HG03095 (cell line): ENCODE data around the gene FOXK1.

Experiments used
- ATAC-seq: cut with Tn5 transposase; IDR thresholded peaks from one replicate; pipeline ENCODE4 v1.9.1; 2021; ENCODE audit warnings: moderate library complexity; ENCODE audit not compliant: unreplicated experiment

The FOXK1 gene

GRCh38 chr7:4762121-4763055 is 80.3 kb downstream of the FOXK1 start:
- no peak for ATAC-seq

- no peak for ATAC-seq
Measured at GRCh38 chr7:4763091-4763793, 81.1 kb downstream of the FOXK1 start.

DNA sequence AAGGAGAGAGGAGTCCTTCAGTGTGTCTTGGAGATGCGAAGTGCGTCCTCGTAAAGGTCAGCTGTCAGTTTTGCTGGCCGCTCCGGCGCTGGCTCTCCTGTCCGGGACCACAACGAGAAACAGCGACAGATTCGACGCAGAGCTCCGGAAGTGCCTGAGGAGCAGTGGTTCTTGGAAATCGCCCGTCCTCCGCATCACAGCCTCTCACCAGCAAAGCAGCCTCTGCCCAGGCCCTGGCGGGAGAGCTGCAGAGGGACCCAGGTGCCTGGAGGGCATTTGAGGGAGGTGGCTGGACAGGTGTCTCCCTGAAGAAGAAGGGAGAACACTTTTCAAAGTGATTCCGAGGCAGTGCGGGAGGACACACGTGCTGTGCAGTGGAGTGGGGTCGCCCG is 81.7 kb downstream of the FOXK1 start:
- no peak for ATAC-seq

DNA sequence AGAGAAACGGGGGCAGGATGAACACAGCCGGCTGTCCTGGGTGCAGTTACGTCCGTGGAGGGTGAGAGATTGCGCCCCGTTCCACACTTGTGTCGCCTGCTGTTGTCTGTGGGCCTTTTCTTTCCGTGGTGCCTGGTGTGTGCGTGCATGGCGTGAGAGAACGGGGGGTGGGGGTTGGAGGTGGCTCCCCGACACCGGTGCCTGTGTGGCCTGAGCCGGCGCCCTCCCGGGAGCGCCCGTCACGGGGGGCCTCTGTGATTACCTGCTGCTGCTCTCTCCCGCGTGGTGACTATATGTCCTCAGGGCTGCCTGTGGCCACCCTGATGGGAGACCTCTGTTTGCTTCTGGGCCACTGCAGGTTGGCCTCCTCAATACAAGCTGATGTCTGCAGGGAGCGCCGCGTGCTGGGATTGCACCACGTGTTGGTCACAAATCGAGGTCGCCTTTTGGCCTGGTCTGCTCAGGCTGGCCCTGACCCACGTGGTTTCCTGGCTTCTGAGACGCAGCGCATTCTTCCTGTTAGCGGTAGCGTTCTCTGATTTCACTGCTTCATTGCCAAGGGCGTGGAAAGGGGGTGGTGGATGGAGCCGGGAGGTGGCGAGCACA is 82.4 kb downstream of the FOXK1 start:
- ATAC-seq: no peak

DNA sequence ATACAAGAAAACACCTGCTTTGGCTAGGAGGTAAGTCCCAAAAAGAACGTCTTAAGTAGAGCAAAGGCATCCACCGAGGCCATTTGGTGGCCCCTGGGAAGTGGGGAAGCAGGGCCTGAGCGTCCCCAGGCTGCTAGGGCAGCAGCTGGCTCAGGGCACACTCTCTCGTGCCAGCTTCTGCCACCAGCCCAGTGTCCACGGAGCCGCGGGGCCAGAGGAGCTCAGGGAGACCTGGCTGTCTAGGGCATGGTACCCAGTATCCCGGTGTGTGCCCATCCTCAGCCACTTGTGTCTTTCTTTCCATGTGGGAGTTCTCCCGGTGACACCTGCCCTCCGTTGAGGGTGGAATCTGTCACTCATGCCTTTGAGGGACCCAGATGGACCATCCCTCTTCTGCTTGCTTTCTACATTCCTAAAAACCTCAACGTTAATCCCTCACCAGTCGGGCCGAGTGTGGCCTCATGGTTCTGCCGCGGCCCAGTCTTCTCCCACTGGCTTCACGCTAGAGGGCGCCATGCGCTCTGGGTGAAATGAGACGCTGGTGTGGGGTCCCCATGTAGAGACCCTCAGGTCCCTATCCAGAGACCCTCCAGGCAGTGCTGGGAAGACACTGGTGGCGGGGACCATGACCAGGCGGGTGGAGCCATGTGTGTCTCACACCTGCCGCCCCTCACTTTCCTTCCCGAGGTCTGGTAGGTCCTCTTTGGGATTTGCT is 83.8 kb downstream of the FOXK1 start:
- no peak for ATAC-seq

- ATAC-seq: no peak
Measured at GRCh38 chr7:4766666-4767519, 84.8 kb downstream of the FOXK1 start.

DNA sequence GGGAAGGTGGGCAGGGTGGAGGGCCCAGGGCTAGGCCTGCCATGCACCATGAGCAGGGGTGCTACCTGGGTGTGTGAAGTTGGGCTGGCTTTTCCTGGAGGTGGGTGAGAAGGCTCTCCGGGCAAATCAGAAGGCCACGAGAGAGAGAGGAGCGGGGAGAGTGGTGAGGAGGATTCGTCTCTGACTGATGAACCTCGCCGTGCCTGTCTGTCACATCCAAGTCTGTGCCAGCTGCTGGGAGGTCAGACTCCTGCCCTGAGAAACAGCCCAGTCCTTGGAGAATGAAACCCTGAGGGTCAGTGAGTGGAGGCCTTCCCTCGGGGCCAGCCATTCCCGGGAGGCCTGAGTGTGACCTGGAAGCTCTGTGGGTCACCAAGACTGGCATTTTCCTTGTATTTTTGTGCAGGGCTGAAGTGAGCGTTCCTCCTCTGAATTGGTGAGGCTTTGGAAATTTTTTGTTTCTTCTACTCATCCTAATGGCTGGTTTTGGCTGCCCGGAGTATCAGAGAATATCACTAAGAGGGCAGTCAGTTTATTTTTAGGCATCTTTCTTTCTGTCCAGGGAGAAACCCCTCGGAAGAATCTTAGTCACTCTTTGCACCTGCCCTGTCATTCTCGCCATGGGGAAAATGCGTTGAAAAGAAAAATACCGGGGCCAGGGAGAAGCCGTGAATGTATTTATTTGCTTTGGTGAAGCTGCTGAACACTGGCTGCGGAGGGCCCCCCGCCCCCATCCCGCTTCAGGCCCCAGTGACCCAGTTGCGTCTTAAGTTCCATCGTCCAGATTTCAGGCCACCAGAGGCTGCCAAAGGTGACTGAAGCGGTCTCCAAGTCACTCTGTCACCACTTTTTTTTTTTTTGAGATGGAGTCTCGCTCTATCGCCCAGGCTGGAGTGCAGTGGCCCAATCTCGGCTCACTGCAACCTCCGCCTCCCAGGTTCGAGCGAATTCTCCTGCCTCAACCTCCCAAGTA is 86.8 kb downstream of the FOXK1 start:
- no peak for ATAC-seq

- no peak for ATAC-seq
Measured at GRCh38 chr7:4769761-4770160, 87.7 kb downstream of the FOXK1 start.

GRCh38 chr7:4770886-4771285 is 88.8 kb downstream of the FOXK1 start:
- ATAC-seq: no peak

DNA sequence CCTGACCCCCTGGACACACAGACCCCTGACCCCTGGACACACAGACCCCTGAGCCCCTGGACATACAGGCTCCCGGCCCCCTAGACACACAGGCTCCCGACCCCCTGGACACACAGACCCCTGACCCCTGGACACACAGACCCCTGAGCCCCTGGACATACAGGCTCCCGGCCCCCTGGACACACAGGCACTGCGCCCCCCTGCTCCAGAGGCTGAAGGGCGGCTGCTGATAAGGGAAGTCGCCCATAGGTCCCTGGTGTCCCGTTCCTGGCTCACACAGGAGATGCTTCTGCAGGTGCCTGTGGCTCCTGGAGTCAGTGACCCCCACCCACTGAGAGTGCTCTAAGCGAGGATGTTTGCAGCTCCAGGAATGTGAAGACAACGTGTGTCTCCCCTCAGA is 89.6 kb downstream of the FOXK1 start:
- no peak for ATAC-seq

DNA sequence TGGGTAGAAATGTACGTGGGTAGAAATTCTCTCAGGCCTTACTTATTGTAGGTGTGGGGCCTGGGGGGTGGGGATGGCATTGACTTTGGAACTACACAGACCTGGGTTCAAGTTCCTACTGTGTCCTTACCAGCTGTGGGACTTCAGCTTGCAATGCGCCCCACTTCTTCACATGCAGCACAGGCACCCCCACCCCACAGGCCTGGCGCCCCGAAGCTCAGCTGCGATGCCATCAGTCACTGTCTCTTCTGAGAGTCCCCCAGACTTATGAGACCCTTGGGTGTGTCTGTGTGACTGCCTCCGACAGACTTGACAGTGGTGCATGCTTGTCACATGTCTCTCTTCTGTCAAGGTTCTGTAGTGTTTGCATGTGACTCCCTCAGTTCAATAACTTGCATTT is 90.2 kb downstream of the FOXK1 start:
- no peak for ATAC-seq

GRCh38 chr7:4774007-4774406 is 91.9 kb downstream of the FOXK1 start:
- no peak for ATAC-seq

GRCh38 chr7:4774658-4775249 is 92.7 kb downstream of the FOXK1 start:
- ATAC-seq: peak; percentile 10

GRCh38 chr7:4775250-4775847 is 93.3 kb downstream of the FOXK1 start, which contains the start of gene AP5Z1:
Gene AP5Z1, plus strand, starts transcription at chr7:4775623. Its CDS starts 93 bp downstream, at chr7:4775716.
- peak; percentile 93 for ATAC-seq

GRCh38 chr7:4775848-4776623 is 93.9 kb downstream of the FOXK1 start:
- no peak for ATAC-seq

- ATAC-seq: no peak
Measured at GRCh38 chr7:4779118-4779517, 97.0 kb downstream of the FOXK1 start.

DNA sequence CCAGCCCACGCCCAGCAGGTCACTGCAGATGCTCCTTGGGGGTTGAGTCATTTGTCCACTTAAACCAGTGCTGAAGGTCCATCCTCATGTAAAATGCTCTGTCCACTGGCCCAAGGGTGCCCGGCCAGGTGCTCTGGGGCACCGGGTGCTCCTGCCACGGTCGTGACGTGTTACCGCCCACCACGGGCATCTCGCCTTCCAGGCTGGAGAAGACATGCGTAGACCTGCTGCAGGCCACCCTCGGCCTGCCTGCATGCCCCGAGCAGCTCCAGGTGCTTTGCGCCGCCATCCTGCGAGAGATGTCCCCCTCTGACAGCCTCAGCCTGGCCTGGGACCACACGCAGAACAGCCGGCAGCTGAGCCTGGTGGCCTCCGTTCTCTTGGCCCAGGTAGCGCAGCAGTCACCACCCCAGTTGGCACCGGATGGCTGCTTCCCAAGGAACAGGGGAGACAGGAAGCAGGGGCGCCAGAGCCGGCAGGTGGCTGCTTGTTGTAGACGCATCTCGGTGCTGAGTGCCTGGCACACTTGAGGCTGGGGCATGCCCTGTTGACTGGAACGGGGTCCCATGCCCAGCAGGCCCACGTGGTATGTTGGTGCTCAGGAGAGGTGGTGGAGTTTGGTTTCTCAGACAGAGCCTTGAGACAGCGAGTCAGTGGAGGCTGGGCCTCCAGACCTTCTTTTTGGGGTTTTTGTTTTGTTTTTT is 99.4 kb downstream of the FOXK1 start:
- ATAC-seq: no peak
